ENCODE measurements around the gene CD226. TPM values are rescaled to one million over a fixed set of nuclear protein-coding genes. Genes with fewer than 3 reads are reported as not detected.

Gene CD226
- total and polyA plus RNA-seq, 2 of the 4 experiments (the other 2 are of a cell fraction): 0.29 to 1.1 TPM

- POLR2A ChIA-PET (ENCODE audit: unreplicated experiment): no interaction called here
- no peak overlapping the region for H4K91ac ChIP-seq (ENCODE audit: insufficient read depth, low read depth, low read length)
- in situ Hi-C loops (cut with MboI; ENCODE audit: low sequenced_read_pairs) (no loop called here), intact Hi-C loops (cut with micrococcal nuclease) (no loop called here), dilution Hi-C loops (cut with HindIII; ENCODE audit: low sequenced_read_pairs, unreplicated experiment) (no loop called here)
- H3K4ac ChIP-seq (ENCODE audit: low read depth, low read length): no peak overlapping the region
- H2BK120ac ChIP-seq (ENCODE audit: low read depth, low read length): no peak overlapping the region
- no peak overlapping the region for H3K9ac ChIP-seq (ENCODE audit: low read depth, low read length)
- H3K36me3 ChIP-seq (ENCODE audit: control insufficient read depth, insufficient read depth, low read length): no peaks in the 10 kb centered on the region
- CTCF ChIA-PET: no interaction called here
- no peaks in the 10 kb centered on the region for H3K4me1 ChIP-seq (ENCODE audit: control insufficient read depth, insufficient read depth, low read length)
- H4K5ac ChIP-seq (ENCODE audit: low read depth, low read length): no peak overlapping the region
- no peak for DNase-seq
- no TSS peak for BruUV-seq (replicated peaks)
- no peak overlapping the region for H2AK5ac ChIP-seq (ENCODE audit: low read depth, low read length)
- no peaks in the 10 kb centered on the region for H3K79me1 ChIP-seq (ENCODE audit: low read depth in 1 of 2, low read length in 2 of 2)
- no peak overlapping the region for H2BK20ac ChIP-seq (ENCODE audit: low read depth, low read length)
- H3K56ac ChIP-seq (ENCODE audit: extremely low read depth, insufficient read depth, low read length): no peak overlapping the region
- H3K14ac ChIP-seq (replicated peaks; ENCODE audit: low read depth, low read length): no peak overlapping the region
- no peak for TF ChIP-seq RCOR1 (IDR thresholded peaks at IDR 0.05; ENCODE audit: insufficient replicate concordance, low read length)
- TF ChIP-seq MXI1 (IDR thresholded peaks at IDR 0.05; ENCODE audit: borderline replicate concordance, low read depth, low read length): no peak
- no peak for TF ChIP-seq CHD1 (IDR thresholded peaks at IDR 0.05; ENCODE audit: low read depth, low read length)
- no peak for TF ChIP-seq RFX5 (IDR thresholded peaks at IDR 0.05; ENCODE audit: low read depth, low read length)
- no peak for TF ChIP-seq NFE2L2 (IDR thresholded peaks at IDR 0.05; ENCODE audit: low read depth, low read length)
- TF ChIP-seq, protein P1, sequence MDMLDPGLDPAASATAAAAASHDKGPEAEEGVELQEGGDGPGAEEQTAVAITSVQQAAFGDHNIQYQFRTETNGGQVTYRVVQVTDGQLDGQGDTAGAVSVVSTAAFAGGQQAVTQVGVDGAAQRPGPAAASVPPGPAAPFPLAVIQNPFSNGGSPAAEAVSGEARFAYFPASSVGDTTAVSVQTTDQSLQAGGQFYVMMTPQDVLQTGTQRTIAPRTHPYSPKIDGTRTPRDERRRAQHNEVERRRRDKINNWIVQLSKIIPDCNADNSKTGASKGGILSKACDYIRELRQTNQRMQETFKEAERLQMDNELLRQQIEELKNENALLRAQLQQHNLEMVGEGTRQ (IDR thresholded peaks at IDR 0.05; ENCODE audit: low read depth, low read length): no peak
- no peak overlapping the region for H2AK9ac ChIP-seq (replicated peaks; ENCODE audit: low read depth, low read length, poor library complexity)
- H3K4me3 ChIP-seq (ENCODE audit: insufficient read depth, low read depth, low read length): no peak overlapping the region
- H2AFZ ChIP-seq (replicated peaks; ENCODE audit: low read length, poor library complexity): no peak overlapping the region
- H3K23ac ChIP-seq (ENCODE audit: low read depth, low read length): no peak overlapping the region
- H3K9me1 ChIP-seq (ENCODE audit: insufficient read depth, low read length): no peaks in the 10 kb centered on the region
- H3K18ac ChIP-seq (ENCODE audit: low read depth, low read length): no peak overlapping the region
- H3K27me3 ChIP-seq (ENCODE audit: control insufficient read depth, insufficient read depth, low read length): no peaks in the 10 kb centered on the region
- ATAC-seq (ENCODE audit: low read depth): no peak
- H4K20me1 ChIP-seq (ENCODE audit: insufficient read depth, low read length): no peaks in the 10 kb centered on the region
- no peak overlapping the region for H3K27ac ChIP-seq (ENCODE audit: insufficient read depth, low read length)
- no peak overlapping the region for H2BK15ac ChIP-seq (ENCODE audit: low read depth, low read length)
- no peaks in the 10 kb centered on the region for H3K9me3 ChIP-seq (ENCODE audit: control insufficient read depth, insufficient read depth, low read length)
- no peak overlapping the region for H4K8ac ChIP-seq (ENCODE audit: low read depth in 2 of 2, low read length in 2 of 2)
- no CpG with 5 or more reads among the region's 5 CpGs for WGBS, 2 experiments (ENCODE audit: extremely low coverage in 2 of 2, insufficient read length in 1 of 2)
- no peak overlapping the region for H2BK5ac ChIP-seq (ENCODE audit: low read depth, low read length, poor library complexity, severe bottlenecking)
- no peak overlapping the region for H3K4me2 ChIP-seq (ENCODE audit: low read depth, low read length)
Measured at GRCh38 chr18:69858897-69859296, 88.8 kb downstream of the CD226 start.

Data from IMR-90 (cell line).